Transverse colon (tissue), 4 donors: ENCODE measurements around the gene OR6J1. TPM values are rescaled to one million over a fixed set of nuclear protein-coding genes. Genes with fewer than 3 reads are reported as not detected.

Experiments used
- DNase-seq: peaks from one replicate; pipeline ENCODE4 v3.0.0-alpha.2; 2019
- H3K27ac ChIP-seq, 4 donors: fragments of 200-600 bp; sonication (generic); 2 replicates each; pipeline ENCODE4 v1.5.1; 2016 to 2018; ENCODE audit warnings: inconsistent platforms in 4 of 4
- H3K27me3 ChIP-seq: fragments of 200-600 bp; sonication (generic); 2 replicates; pipeline ENCODE4 v1.5.1; 2017; ENCODE audit warnings: inconsistent platforms
- H3K36me3 ChIP-seq, 4 donors: fragments of 200-600 bp; sonication (generic); 2 replicates each; pipeline ENCODE4 v1.5.1; 2017 to 2019; ENCODE audit warnings: inconsistent platforms in 4 of 4
- H3K4me1 ChIP-seq, 4 donors: fragments of 200-600 bp; sonication (generic); 2 replicates each; pipeline ENCODE4 v1.5.1; 2017 to 2020; ENCODE audit warnings: inconsistent platforms in 4 of 4
- H3K4me3 ChIP-seq, 4 donors: fragments of 200-600 bp; sonication (generic); 1 replicate in 1 of 4; 2 replicates in 3 of 4; pipeline versions ENCODE4 v1.5.1 to v1.6.1; 2017 to 2019; ENCODE audit warnings: inconsistent platforms in 4 of 4
- H3K9me3 ChIP-seq, 2 donors: fragments of 200-600 bp; sonication (generic); 2 replicates each; pipeline ENCODE4 v1.5.1; 2017 to 2019; ENCODE audit warnings: inconsistent platforms in 2 of 2
- CTCF ChIP-seq, 5 experiments: fragments of 200-600 bp in 3 of 5; fragments of 450-650 bp in 2 of 5; sonication (generic) in 3 of 5; IDR thresholded peaks; 1 replicate in 2 of 5; 2 replicates in 3 of 5; pipeline ENCODE4 v1.5.1; 2016 to 2017; ENCODE audit warnings: antibody characterized with exemption in 5 of 5, inconsistent platforms in 3 of 5, mild to moderate bottlenecking in 2 of 5, moderate library complexity in 1 of 5
- EP300 ChIP-seq: sonication (generic); formaldehyde crosslinking; IDR thresholded peaks from one replicate; pipeline ENCODE4 v1.6.1; 2017; ENCODE audit warnings: antibody characterized with exemption, low read depth
- POLR2A ChIP-seq: fragments of 450-650 bp; IDR thresholded peaks from one replicate; pipeline ENCODE4 v1.6.1; 2016; ENCODE audit warnings: antibody characterized with exemption, mild to moderate bottlenecking, moderate library complexity
- POLR2AphosphoS5 ChIP-seq, 3 donors: sonication (generic); formaldehyde crosslinking; IDR thresholded peaks; one replicate each; pipeline ENCODE4 v1.6.1; 2016; ENCODE audit warnings: antibody characterized with exemption in 3 of 3
- WGBS, 2 donors: methylation state at CpG; one replicate each; pipeline ENCODE4 v1.1.5; 2018; ENCODE audit warnings: low coverage in 1 of 2; 5-methylcytosine and 5-hydroxymethylcytosine counted together
- in situ Hi-C, 4 donors: fragments of 200-750 bp; cut with MboI; loops; one replicate each; pipeline versions ENCODE4 v1.15.0 to v1.15.1; 2017; ENCODE audit warnings: low sequenced_read_pairs in 3 of 4, low pct_ligation_motif_present in 1 of 4, low pct_unique_long_range_greater_than_20kb in 1 of 4
- intact Hi-C: fragments of 100-400 bp; cut with DNase I; formaldehyde crosslinking; loops from one replicate; pipeline ENCODE4 v1.15.1; 2023; ENCODE audit warnings: low total_unique reads
- total RNA-seq, 4 donors: library from RNA; depleted of rRNA; stranded (reverse); fragments of >200 nt; gene quantifications; one replicate each; pipeline ENCODE4 v1.1.0, GENCODE V29; 2016

Gene OR6J1
- total RNA-seq, 4 donors from 2014 or later, result not detected

GRCh38 chr14:22656945-22657731 lies 13.0 kb upstream of the OR6J1 start:
- intact Hi-C loops, result no loop called here
- Histone ChIP-seq H3K27ac (no peak overlapping the region), H3K4me1 (peaks cover 0 to 14% (median 2%) of the 10 kb centered on the region in 4 donors), H3K4me3 (no peak overlapping the region), H3K9me3 (no peaks in the 10 kb centered on the region), H3K36me3 (no peaks in the 10 kb centered on the region), H3K27me3 (no peaks in the 10 kb centered on the region)
- in situ Hi-C loops, result no loop called here
- no peak for DNase-seq
- WGBS, 2 donors, result 75 to 100% methylated on average over 1 to 8 of the region's 8 CpGs
- no peak for TF ChIP-seq POLR2AphosphoS5 (IDR thresholded peaks at IDR 0.05)
- no peak for TF ChIP-seq CTCF (IDR thresholded peaks at IDR 0.05)

- in situ Hi-C loops, result no loop called here
Measured at GRCh38 chr14:22656226-22656625, 12.1 kb upstream of the OR6J1 start.

GRCh38 chr14:22653012-22653621 lies 9.0 kb upstream of the OR6J1 start:
- Histone ChIP-seq H3K4me1 (peaks cover 0 to 12% (median 2%) of the 10 kb centered on the region in 4 donors), H3K36me3 (no peaks in the 10 kb centered on the region), H3K27ac (no peak overlapping the region), H3K27me3 (no peaks in the 10 kb centered on the region), H3K4me3 (no peak overlapping the region), H3K9me3 (no peaks in the 10 kb centered on the region)
- in situ Hi-C loops (loop anchor here in 1 of 4 donors (5.0 kb wide), 1 partner anchor 86 kb away; no protein-coding TSS in a partner anchor), intact Hi-C loops (loop anchor here (5.0 kb wide), 1 partner anchor 96 kb away; no protein-coding TSS in a partner anchor)
- TF ChIP-seq EP300 (no peak), CTCF (IDR thresholded peaks at IDR 0.05) (peak; percentile 72 to 87 (median 82)), POLR2AphosphoS5 (IDR thresholded peaks at IDR 0.05) (no peak)
- DNase-seq, result peak; percentile 72
- WGBS, 2 donors, result 8 to 13% methylated on average over 3 to 4 of the region's 4 CpGs

More at GRCh38 chr14:22656226-22656625, 12.1 kb upstream of the OR6J1 start:
- H3K36me3 ChIP-seq, result no peaks in the 10 kb centered on the region
- H3K4me3 ChIP-seq, result no peak overlapping the region
- TF ChIP-seq POLR2A, result no peak
- TF ChIP-seq EP300, result no peak
- TF ChIP-seq CTCF (IDR thresholded peaks at IDR 0.05), result no peak
- no peak for TF ChIP-seq POLR2AphosphoS5 (IDR thresholded peaks at IDR 0.05)
- no peaks in the 10 kb centered on the region for H3K27me3 ChIP-seq
- intact Hi-C loops, result no loop called here
- WGBS, 2 donors, result 84% methylated on average over 2 of the region's 2 CpGs; no CpG with 5 or more reads in 1 of the 2 donors
- H3K9me3 ChIP-seq, result no peaks in the 10 kb centered on the region
- peaks cover 0 to 14% (median 2%) of the 10 kb centered on the region in 4 donors for H3K4me1 ChIP-seq
- no peak for DNase-seq
- H3K27ac ChIP-seq, result no peak overlapping the region

GRCh38 chr14:22651586-22651985 lies 7.4 kb upstream of the OR6J1 start:
- TF ChIP-seq CTCF (IDR thresholded peaks at IDR 0.05), result no peak
- no peaks in the 10 kb centered on the region for H3K9me3 ChIP-seq
- no peak overlapping the region for H3K4me3 ChIP-seq
- no peak overlapping the region for H3K27ac ChIP-seq
- WGBS, 2 donors, result 63 to 88% methylated on average over 1 to 2 of the region's 2 CpGs
- in situ Hi-C loops, result loop anchor here in 1 of 4 donors (5.0 kb wide), 1 partner anchor 84 kb away; no protein-coding TSS in a partner anchor
- H3K27me3 ChIP-seq, result no peaks in the 10 kb centered on the region
- peaks cover 0 to 4% (median 1%) of the 10 kb centered on the region in 4 donors for H3K4me1 ChIP-seq
- H3K36me3 ChIP-seq, result no peaks in the 10 kb centered on the region
- intact Hi-C loops, result loop anchor here (5.0 kb wide), 1 partner anchor 94 kb away; no protein-coding TSS in a partner anchor
- DNase-seq, result no peak
